HG03575 (cell line): Measurements from ENCODE around the gene PCTP.

Source experiments
- ATAC-seq: cut with Tn5 transposase; IDR thresholded peaks from one replicate; pipeline ENCODE4 v1.9.1; 2021; ENCODE audit not compliant: unreplicated experiment, insufficient number of reproducible peaks, low FRiP score; ENCODE audit errors: extremely low read depth

PCTP gene

GRCh38 chr17:55750750-55751657 lies at the start of gene PCTP:
Gene PCTP (plus strand): TSS chr17:55751051. CDS start chr17:55751104, 53 bp downstream.
- ATAC-seq = peak; percentile 88

GRCh38 chr17:55702150-55702549 lies 48.7 kb upstream of the PCTP start:
- ATAC-seq = no peak

GRCh38 chr17:55704401-55704800 lies 46.5 kb upstream of the PCTP start:
- no peak for ATAC-seq

GRCh38 chr17:55705847-55706246 lies 45.0 kb upstream of the PCTP start:
- ATAC-seq = peak; percentile 86

GRCh38 chr17:55706808-55707773 lies 43.8 kb upstream of the PCTP start:
- ATAC-seq = no peak

- ATAC-seq = no peak
These were observed 42.5 kb upstream of the PCTP start for GRCh38 chr17:55708175-55708974.

GRCh38 chr17:55709440-55709839 lies 41.4 kb upstream of the PCTP start:
- ATAC-seq = no peak

GRCh38 chr17:55709984-55710383 lies 40.9 kb upstream of the PCTP start:
- no peak for ATAC-seq

- ATAC-seq = no peak
These were observed 40.4 kb upstream of the PCTP start for GRCh38 chr17:55710410-55710809.

GRCh38 chr17:55710829-55711496 lies 39.9 kb upstream of the PCTP start:
- no peak for ATAC-seq

- ATAC-seq = no peak
These were observed 33.4 kb upstream of the PCTP start for GRCh38 chr17:55717432-55717831.

GRCh38 chr17:55717898-55718735 lies 32.7 kb upstream of the PCTP start:
- ATAC-seq = no peak

GRCh38 chr17:55720919-55721836 lies 29.7 kb upstream of the PCTP start:
- no peak for ATAC-seq

- ATAC-seq = no peak
These were observed 28.7 kb upstream of the PCTP start for GRCh38 chr17:55722016-55722736.

- ATAC-seq = no peak
These were observed 27.9 kb upstream of the PCTP start, which contains the start of gene TMEM100 for GRCh38 chr17:55722742-55723487. Gene TMEM100 (minus strand): TSS chr17:55722864. CDS start chr17:55721070, 1,794 bp downstream.
